Measurements from ENCODE around the gene COL4A2. TPM values are rescaled to one million over a fixed set of nuclear protein-coding genes. Genes with fewer than 3 reads are reported as not detected.

COL4A2 gene
- total RNA-seq, 1 donor from 2014 or later: 1,414 TPM

GRCh38 chr13:110493613-110494012 lies 186.5 kb downstream of the COL4A2 start:
- Histone ChIP-seq H4K20me1 (ENCODE audit: insufficient read depth, low read length) (peaks cover 53% of the 10 kb centered on the region), H2AFZ (ENCODE audit: low read depth, low read length) (no peak overlapping the region), H3K36me3 (ENCODE audit: insufficient read depth, low read length) (peaks cover 84% of the 10 kb centered on the region), H3K27me3 (ENCODE audit: insufficient read depth, low read length) (no peaks in the 10 kb centered on the region), H3K9ac (ENCODE audit: low read length) (no peak overlapping the region), H3K27ac (ENCODE audit: low read depth, low read length) (no peak overlapping the region), H3K9me3 (ENCODE audit: insufficient read depth, low read depth, low read length) (no peaks in the 10 kb centered on the region), H3K4me3 (ENCODE audit: insufficient read depth, low read depth, low read length) (no peak overlapping the region), H3K4me2 (ENCODE audit: low read length) (no peak overlapping the region), H3K79me2 (ENCODE audit: insufficient read depth, low read length) (no peaks in the 10 kb centered on the region), H3K4me1 (ENCODE audit: insufficient read depth, low read length) (peaks cover 5% of the 10 kb centered on the region)
- no peaks in the 10 kb centered on the region for H3K27me3 Mint-ChIP-seq (ENCODE audit: low read depth, unreplicated experiment)
- TF ChIP-seq CTCF (IDR thresholded peaks at IDR 0.05; ENCODE audit: insufficient read depth, low read depth, low read length): no peak
- no peak for TF ChIP-seq EZH2 (IDR thresholded peaks at IDR 0.05; ENCODE audit: insufficient read depth, low read length)
- no peak overlapping the region for H3K4me3 Mint-ChIP-seq (ENCODE audit: unreplicated experiment)
- FAIRE-seq (no peak), DNase-seq (ENCODE audit: low read depth) (no peak)
- H3K36me3 Mint-ChIP-seq (ENCODE audit: low read depth, unreplicated experiment): peaks cover 40% of the 10 kb centered on the region
- no peaks in the 10 kb centered on the region for H3K9me3 Mint-ChIP-seq (ENCODE audit: unreplicated experiment)
- H3K4me1 Mint-ChIP-seq (ENCODE audit: low read depth, unreplicated experiment): peaks cover 2% of the 10 kb centered on the region
- no peak overlapping the region for H3K27ac Mint-ChIP-seq (ENCODE audit: unreplicated experiment)

- Histone ChIP-seq H3K79me2 (ENCODE audit: insufficient read depth, low read length) (no peaks in the 10 kb centered on the region), H3K4me1 (ENCODE audit: insufficient read depth, low read length) (peaks cover 23% of the 10 kb centered on the region), H4K20me1 (ENCODE audit: insufficient read depth, low read length) (peaks cover 61% of the 10 kb centered on the region), H3K27ac (ENCODE audit: low read depth, low read length) (no peak overlapping the region), H3K9ac (ENCODE audit: low read length) (no peak overlapping the region), H3K4me3 (ENCODE audit: insufficient read depth, low read depth, low read length) (no peak overlapping the region), H3K4me2 (ENCODE audit: low read length) (no peak overlapping the region), H3K36me3 (ENCODE audit: insufficient read depth, low read length) (peaks cover 74% of the 10 kb centered on the region), H2AFZ (ENCODE audit: low read depth, low read length) (no peak overlapping the region), H3K27me3 (ENCODE audit: insufficient read depth, low read length) (no peaks in the 10 kb centered on the region), H3K9me3 (ENCODE audit: insufficient read depth, low read depth, low read length) (no peaks in the 10 kb centered on the region)
- no peak for TF ChIP-seq CTCF (IDR thresholded peaks at IDR 0.05; ENCODE audit: insufficient read depth, low read depth, low read length)
- no peak for TF ChIP-seq EZH2 (IDR thresholded peaks at IDR 0.05; ENCODE audit: insufficient read depth, low read length)
- Mint-ChIP-seq H3K27me3 (ENCODE audit: low read depth, unreplicated experiment) (no peaks in the 10 kb centered on the region), H3K27ac (ENCODE audit: unreplicated experiment) (no peak overlapping the region), H3K4me1 (ENCODE audit: low read depth, unreplicated experiment) (peaks cover 13% of the 10 kb centered on the region), H3K36me3 (ENCODE audit: low read depth, unreplicated experiment) (peaks cover 47% of the 10 kb centered on the region), H3K9me3 (ENCODE audit: unreplicated experiment) (peaks cover 3% of the 10 kb centered on the region), H3K4me3 (ENCODE audit: unreplicated experiment) (no peak overlapping the region)
- DNase-seq (ENCODE audit: low read depth): no peak
- FAIRE-seq: no peak
Measured at GRCh38 chr13:110495376-110495775, 188.3 kb downstream of the COL4A2 start.

- H3K4me3 Mint-ChIP-seq (ENCODE audit: unreplicated experiment): no peak overlapping the region
Measured at GRCh38 chr13:110495881-110496280, 188.8 kb downstream of the COL4A2 start.

More at GRCh38 chr13:110495881-110496280, 188.8 kb downstream of the COL4A2 start:
- Histone ChIP-seq H3K27ac (ENCODE audit: low read depth, low read length) (no peak overlapping the region), H4K20me1 (ENCODE audit: insufficient read depth, low read length) (peaks cover 63% of the 10 kb centered on the region), H3K4me3 (ENCODE audit: insufficient read depth, low read depth, low read length) (no peak overlapping the region), H2AFZ (ENCODE audit: low read depth, low read length) (no peak overlapping the region), H3K4me1 (ENCODE audit: insufficient read depth, low read length) (peaks cover 26% of the 10 kb centered on the region), H3K79me2 (ENCODE audit: insufficient read depth, low read length) (no peaks in the 10 kb centered on the region), H3K9me3 (ENCODE audit: insufficient read depth, low read depth, low read length) (no peaks in the 10 kb centered on the region), H3K36me3 (ENCODE audit: insufficient read depth, low read length) (peaks cover 76% of the 10 kb centered on the region), H3K4me2 (ENCODE audit: low read length) (no peak overlapping the region), H3K9ac (ENCODE audit: low read length) (no peak overlapping the region), H3K27me3 (ENCODE audit: insufficient read depth, low read length) (no peaks in the 10 kb centered on the region)
- Mint-ChIP-seq H3K36me3 (ENCODE audit: low read depth, unreplicated experiment) (peaks cover 51% of the 10 kb centered on the region), H3K27me3 (ENCODE audit: low read depth, unreplicated experiment) (no peaks in the 10 kb centered on the region), H3K4me1 (ENCODE audit: low read depth, unreplicated experiment) (peaks cover 13% of the 10 kb centered on the region), H3K9me3 (ENCODE audit: unreplicated experiment) (peaks cover 3% of the 10 kb centered on the region), H3K27ac (ENCODE audit: unreplicated experiment) (no peak overlapping the region)
- TF ChIP-seq EZH2 (IDR thresholded peaks at IDR 0.05; ENCODE audit: insufficient read depth, low read length) (no peak), CTCF (IDR thresholded peaks at IDR 0.05; ENCODE audit: insufficient read depth, low read depth, low read length) (no peak)
- DNase-seq (ENCODE audit: low read depth) (no peak), FAIRE-seq (no peak)

All from astrocyte (in vitro differentiated cells and primary cell).